Endometrium (tissue), 2 donors: Measurements from ENCODE around the gene TMEM143.
"Not testable (repeated sequence)": the region's sequence is repeated elsewhere in the genome, so short reads cannot be mapped to it uniquely, and the experiment has no call there.

ENCODE experiments used
- FAIRE-seq: peaks from 2 replicates; lab custom pipeline; 2012; peaks lifted over from hg19 to GRCh38; lab: Jason Lieb, UNC
- donor health status: control.
- donor health status: control.

Gene TMEM143

DNA sequence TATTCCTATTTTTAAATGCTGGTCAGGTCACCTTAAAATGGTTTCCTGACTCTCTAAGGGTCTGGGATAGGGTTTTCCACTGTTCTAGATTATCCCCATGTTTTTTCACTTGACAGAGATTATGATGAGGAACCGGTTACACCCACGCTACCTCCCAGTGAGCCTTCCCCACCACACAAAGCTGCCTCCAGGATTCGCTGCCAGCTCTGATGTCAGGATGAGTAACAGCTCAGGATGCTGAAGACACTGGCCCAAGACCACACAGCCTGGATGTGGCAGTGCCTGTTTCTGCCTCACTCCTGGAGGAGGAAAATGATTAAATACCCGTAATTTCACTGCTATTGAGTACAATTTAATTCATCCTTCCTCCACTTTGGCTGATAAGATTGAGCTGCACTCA lies 70.9 kb downstream of the TMEM143 start:
- no peak for FAIRE-seq

DNA sequence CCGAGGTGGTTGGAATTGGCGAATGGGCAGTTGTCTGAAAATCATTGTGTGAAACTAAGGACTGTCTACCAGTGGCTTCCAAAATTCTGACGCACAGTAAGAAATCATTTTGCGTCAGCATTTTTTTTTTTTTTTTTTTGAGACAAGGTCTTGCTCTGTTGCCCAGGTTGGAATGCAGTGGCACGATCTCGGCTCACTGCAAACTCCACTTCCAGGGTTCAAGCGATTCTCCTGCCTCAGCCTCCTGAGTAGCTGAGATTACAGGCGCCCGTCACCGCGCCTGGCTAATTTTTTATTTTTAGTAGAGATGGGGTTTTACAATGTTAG lies 72.3 kb downstream of the TMEM143 start:
- FAIRE-seq, result not testable (repeated sequence)

DNA sequence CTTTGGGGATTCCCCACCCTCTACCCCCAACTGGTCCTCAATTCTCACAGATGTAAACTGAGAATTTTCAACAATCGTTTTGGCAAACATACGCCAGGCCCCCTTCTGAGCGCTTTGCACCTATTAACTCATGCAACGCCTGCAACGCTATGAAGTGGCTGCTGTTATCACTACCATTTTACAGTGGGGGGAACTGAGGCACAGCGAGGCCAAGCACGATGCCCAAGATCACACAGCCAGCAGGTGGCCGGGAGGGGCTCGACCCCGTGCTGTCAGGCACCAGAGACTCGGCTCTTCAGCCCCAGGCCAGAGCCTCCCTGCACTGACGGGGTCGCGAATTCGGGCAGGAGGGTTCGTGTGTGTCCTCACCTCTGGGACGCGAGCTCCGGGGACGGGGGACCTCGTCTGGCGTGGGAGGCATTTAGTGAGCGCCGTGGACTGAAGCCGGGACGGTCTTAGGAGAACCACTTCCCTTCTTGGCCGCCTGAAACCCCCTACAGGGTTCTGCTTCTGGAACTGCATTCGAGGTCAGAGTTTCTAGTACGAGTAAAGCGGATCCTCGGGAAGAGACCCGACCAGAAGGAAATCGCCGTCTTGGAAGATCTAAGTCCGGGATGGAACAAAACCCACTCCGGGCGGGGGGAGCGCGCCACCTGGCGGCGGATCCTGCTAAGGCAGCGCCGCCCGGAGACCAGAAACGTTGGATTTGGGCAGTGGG lies 72.8 kb downstream of the TMEM143 start:
- peak; percentile 65 for FAIRE-seq

DNA sequence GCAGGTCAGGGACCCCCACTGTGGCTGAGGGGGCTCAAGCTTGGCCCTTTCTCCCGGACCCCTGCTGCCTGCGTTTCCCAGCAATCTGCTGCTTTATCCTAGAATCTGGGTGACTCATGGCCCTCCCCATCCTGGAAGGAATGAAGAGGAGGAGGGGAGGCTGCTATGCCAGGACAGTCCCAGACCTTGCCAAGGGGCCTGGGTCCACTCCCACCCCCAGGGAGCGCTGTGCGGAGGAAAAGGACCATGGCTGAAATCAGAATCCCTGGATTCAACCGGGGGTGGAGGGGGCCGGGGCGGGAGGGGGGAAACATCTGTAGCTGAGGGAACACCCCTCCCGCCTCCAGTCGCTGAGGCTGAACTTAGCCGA lies 73.4 kb downstream of the TMEM143 start:
- no peak for FAIRE-seq

DNA sequence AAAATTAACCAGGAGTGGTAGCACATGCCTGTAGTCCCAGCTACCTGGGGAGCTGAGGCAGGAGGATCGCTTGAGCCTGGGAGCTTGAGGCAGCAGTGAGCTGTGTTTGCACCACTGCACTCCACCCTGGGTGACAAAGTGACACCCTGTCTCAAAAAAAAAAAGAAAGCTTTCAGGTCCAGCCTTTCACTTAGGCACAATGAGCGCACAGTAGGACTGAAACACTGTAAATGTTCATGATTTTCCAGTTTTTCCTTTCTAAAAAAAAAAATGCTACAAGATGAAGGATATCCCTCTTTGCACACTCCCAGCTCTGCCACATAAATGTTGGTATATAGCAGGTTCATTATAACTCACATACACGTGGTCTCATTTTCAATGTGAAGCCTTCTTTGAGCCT lies 76.0 kb downstream of the TMEM143 start:
- FAIRE-seq, result no peak

DNA sequence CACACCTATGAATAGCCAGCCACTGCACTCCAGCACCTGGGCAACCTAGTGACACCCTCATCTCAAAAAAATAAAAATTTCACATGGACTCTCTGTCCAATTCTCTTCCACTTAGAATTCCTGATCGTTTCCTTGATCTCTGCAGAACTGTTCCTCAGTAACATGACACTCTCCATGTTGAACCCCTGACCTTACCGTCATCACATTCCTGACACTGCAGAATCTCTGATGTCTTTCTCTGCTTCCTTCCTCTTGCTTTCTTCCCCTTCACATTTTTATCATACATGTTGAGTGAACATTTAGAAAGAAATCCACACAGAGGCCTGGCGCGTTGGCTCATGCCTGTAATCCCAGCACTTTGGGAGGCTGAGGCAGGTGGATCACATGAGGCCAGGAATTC lies 78.8 kb downstream of the TMEM143 start:
- FAIRE-seq, result no peak

DNA sequence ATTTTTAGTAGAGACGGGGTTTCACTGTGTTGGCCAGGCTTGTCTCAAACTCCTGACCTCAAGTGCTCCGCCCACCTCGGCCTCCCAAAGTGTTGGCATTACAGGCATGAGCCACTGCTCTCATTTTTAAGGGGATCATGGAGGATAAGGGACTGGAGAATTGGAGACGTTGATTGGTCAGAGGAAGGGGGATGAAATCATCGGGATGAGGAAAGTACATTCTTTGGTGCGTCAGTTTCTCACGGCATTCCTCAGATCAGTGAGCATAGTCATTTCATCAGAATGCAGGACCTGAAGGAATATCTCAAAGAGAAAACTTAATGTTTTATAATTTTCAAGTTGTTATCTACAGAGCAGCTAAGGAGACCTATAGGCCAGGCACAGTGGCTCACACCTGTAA lies 79.8 kb downstream of the TMEM143 start:
- FAIRE-seq, result no peak
